Hepatocyte (in vitro differentiated cells): ENCODE measurements around the gene LRRC49.

Experiments used
- EZH2 ChIP-seq: fragments of 200-600 bp; sonication (generic); IDR thresholded peaks from 2 replicates; pipeline ENCODE4 v1.6.1; 2016; ENCODE audit warnings: antibody characterized with exemption, mild to moderate bottlenecking, borderline replicate concordance
- EZH2phosphoT487 ChIP-seq: fragments of 200-600 bp; sonication (generic); IDR thresholded peaks from one replicate; pipeline ENCODE4 v1.6.1; 2018; ENCODE audit warnings: antibody characterized with exemption, mild to moderate bottlenecking, low read depth, moderate library complexity; ENCODE audit not compliant: unreplicated experiment, severe bottlenecking
- TF ChIP-seq, protein P1 (sequence below): fragments of 200-600 bp; sonication (generic); IDR thresholded peaks from 2 replicates; pipeline ENCODE4 v1.5.1; 2016; ENCODE audit warnings: antibody characterized with exemption, mild to moderate bottlenecking; ENCODE audit not compliant: poor library complexity

DNA sequence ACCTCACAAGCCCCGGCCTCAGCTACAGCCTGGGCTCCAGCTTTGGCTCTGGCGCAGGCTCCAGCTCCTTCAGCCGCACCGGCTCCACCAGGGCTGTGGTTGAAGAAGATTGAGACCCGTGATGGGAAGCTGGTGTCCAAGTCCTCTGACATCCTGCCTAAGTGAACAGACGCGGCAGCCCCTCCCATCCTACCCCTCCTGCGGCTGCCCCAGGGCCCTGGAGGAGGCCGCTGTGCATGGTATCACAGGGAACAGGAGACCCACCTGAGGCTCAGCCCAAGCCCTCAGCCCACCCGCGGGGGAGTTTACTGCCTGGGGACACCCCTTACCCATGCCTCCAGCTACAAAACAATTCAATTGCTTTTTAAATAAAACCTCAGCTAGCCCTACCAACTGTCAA lies 32.6 kb upstream of the LRRC49 start:
- TF ChIP-seq, protein P1, sequence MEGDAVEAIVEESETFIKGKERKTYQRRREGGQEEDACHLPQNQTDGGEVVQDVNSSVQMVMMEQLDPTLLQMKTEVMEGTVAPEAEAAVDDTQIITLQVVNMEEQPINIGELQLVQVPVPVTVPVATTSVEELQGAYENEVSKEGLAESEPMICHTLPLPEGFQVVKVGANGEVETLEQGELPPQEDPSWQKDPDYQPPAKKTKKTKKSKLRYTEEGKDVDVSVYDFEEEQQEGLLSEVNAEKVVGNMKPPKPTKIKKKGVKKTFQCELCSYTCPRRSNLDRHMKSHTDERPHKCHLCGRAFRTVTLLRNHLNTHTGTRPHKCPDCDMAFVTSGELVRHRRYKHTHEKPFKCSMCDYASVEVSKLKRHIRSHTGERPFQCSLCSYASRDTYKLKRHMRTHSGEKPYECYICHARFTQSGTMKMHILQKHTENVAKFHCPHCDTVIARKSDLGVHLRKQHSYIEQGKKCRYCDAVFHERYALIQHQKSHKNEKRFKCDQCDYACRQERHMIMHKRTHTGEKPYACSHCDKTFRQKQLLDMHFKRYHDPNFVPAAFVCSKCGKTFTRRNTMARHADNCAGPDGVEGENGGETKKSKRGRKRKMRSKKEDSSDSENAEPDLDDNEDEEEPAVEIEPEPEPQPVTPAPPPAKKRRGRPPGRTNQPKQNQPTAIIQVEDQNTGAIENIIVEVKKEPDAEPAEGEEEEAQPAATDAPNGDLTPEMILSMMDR: no peak
- no peak for TF ChIP-seq EZH2
- no peak for TF ChIP-seq EZH2phosphoT487
